Central memory CD8-positive, alpha-beta T cell (primary cell): ENCODE measurements around the gene MYO10.
"Not testable (repeated sequence)": the region's sequence is repeated elsewhere in the genome, so short reads cannot be mapped to it uniquely, and the experiment has no call there.

Experiments used
- ATAC-seq: fragments of 150-1000 bp; cut with Tn5 transposase; replicated peaks from 2 replicates; pipeline ENCODE4 v1.10.0; 2022; ENCODE audit warnings: mild to moderate bottlenecking, moderate FRiP score, moderate number of reproducible peaks; ENCODE audit not compliant: poor library complexity, severe bottlenecking; ENCODE audit errors: extremely low read depth
- DNase-seq, 2 donors: peaks; one replicate each; pipeline ENCODE4 v3.0.0; 2021; ENCODE audit warnings: low spot score in 2 of 2
- H3K27ac Mint-ChIP-seq: one replicate; pipeline ENCODE4 v1.8.0; 2022; ENCODE audit warnings: low read depth, mild to moderate bottlenecking, moderate library complexity, mixed read lengths
- H3K27me3 Mint-ChIP-seq: one replicate; pipeline ENCODE4 v1.8.0; 2022; ENCODE audit warnings: mixed read lengths
- H3K36me3 Mint-ChIP-seq: one replicate; pipeline ENCODE4 v1.8.0; 2022; ENCODE audit warnings: mild to moderate bottlenecking, moderate library complexity, mixed read lengths; ENCODE audit not compliant: insufficient read depth
- H3K4me1 Mint-ChIP-seq: one replicate; pipeline ENCODE4 v1.8.0; 2022; ENCODE audit warnings: mixed read lengths
- H3K4me3 Mint-ChIP-seq: one replicate; pipeline ENCODE4 v1.8.0; 2022; ENCODE audit warnings: mild to moderate bottlenecking, moderate library complexity, mixed read lengths
- H3K9me3 Mint-ChIP-seq: one replicate; pipeline ENCODE4 v1.8.0; 2022; ENCODE audit warnings: mixed read lengths

The MYO10 gene

DNA sequence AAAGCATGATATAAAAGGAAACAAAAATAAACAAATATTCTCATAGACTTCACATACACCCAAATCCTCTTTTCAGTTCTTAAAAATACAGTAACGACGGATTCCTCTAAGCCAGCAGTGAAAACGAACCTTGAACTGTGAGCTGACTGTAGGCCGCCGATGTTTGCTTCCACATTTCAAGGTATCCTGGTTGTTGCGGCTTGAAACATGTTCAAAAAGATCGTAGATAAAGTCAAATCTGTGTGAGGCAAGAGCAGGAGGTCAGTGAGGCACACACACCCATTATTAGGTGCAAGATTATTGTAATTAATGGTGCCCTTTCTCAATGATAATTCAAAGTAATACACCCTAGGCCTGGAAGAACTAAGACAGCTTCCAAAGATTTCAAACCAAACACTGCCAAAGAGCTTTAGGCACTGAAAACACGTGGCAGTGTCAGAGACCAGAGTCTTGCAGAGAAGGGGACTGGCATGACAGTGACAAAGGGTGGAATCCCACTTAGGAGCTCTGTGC lies 178.0 kb downstream of the MYO10 start:
- no peak overlapping the region for H3K27ac Mint-ChIP-seq
- no peaks in the 10 kb centered on the region for H3K27me3 Mint-ChIP-seq
- no peaks in the 10 kb centered on the region for H3K4me1 Mint-ChIP-seq
- DNase-seq, result no peak
- H3K9me3 Mint-ChIP-seq, result no peaks in the 10 kb centered on the region
- no peak overlapping the region for H3K4me3 Mint-ChIP-seq
- no peaks in the 10 kb centered on the region for H3K36me3 Mint-ChIP-seq
- no peak for ATAC-seq

DNA sequence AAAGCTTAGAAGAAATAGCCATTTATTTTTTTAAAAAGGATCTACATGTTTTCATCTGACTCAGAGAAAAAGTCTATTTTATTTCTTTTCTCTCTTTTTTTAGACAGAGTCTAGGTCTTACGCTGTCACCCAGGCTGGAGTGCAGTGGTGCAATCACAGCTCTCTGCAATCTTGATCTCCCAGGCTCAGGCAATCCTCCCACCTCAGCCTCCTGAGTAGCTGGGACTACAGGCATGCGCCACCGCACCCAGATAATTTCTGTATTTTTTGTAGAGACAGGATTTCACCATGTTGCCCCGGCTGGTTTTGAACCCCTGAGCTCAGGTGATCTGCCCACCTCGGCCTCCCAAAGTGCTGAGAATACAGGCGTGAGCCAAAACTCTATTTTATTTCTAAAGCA lies 178.5 kb downstream of the MYO10 start:
- ATAC-seq, H3K9me3 Mint-ChIP-seq, H3K27me3 Mint-ChIP-seq, H3K4me1 Mint-ChIP-seq, H3K36me3 Mint-ChIP-seq, H3K4me3 Mint-ChIP-seq, H3K27ac Mint-ChIP-seq, DNase-seq: not testable (repeated sequence)

DNA sequence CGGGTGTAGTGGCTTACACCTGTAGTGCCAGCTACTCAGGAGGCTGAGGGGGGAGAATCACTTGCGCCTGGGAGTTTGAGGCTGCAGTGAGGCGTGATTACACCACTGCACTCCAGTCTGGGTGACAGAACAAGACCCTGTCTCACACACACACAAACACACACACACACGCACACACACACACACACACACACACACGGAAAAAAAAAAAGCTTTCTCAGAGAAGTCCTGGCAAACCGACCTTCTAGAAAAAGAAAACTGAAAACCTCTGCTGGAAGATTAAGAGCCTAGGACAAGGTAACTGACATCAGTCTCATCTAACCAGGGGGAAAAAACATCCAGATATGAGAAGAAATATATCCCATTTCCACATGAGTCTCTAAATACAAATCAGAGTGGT lies 178.9 kb downstream of the MYO10 start:
- ATAC-seq, result no peak
- no peak for DNase-seq
- Mint-ChIP-seq H3K9me3 (no peaks in the 10 kb centered on the region), H3K4me1 (no peaks in the 10 kb centered on the region), H3K27me3 (no peaks in the 10 kb centered on the region), H3K27ac (no peak overlapping the region), H3K36me3 (no peaks in the 10 kb centered on the region), H3K4me3 (no peak overlapping the region)

DNA sequence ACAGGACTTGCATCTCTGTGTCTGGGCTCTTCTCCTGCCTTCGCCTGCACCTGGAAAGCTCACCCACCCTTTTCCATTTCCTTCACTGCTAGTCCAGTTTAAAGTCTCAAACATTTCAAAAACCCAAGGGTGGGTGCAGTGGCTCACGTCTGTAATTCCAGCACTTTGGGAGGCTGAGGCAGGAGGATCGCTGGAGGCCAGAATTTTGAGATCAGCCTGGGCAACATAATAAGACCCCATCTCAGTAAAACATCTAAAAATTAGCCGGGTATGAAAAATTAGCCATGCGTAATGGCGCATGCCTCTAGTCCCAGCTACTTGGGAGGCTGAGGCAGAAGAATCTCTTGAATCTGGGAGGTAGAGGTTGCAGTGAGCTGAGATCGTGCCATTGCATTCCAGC lies 179.4 kb downstream of the MYO10 start:
- Mint-ChIP-seq H3K4me1 (no peaks in the 10 kb centered on the region), H3K9me3 (no peaks in the 10 kb centered on the region), H3K4me3 (no peak overlapping the region), H3K27me3 (no peaks in the 10 kb centered on the region), H3K36me3 (no peaks in the 10 kb centered on the region), H3K27ac (no peak overlapping the region)
- DNase-seq (no peak), ATAC-seq (no peak)

DNA sequence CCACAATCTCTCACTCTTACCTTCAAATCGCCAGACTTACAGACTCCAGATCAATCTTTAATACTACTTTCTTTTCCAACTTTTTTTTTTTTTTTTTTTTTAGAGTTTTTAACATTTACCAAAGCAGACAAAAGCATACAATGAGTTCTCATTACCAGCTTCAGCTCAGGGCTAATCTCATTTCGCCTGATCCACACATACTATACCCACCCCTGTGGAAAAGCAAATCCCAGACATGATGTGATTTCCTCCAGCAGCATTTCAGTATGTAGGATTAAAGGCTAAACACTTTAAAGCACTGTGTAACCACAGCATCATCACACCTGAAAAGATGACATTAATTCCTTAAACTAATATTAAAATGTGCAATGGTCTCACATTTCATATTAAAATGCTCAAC lies 180.4 kb downstream of the MYO10 start:
- H3K4me3 Mint-ChIP-seq, result no peak overlapping the region
- H3K27ac Mint-ChIP-seq, result no peak overlapping the region
- no peaks in the 10 kb centered on the region for H3K27me3 Mint-ChIP-seq
- ATAC-seq, result no peak
- DNase-seq, result no peak
- H3K36me3 Mint-ChIP-seq, result no peaks in the 10 kb centered on the region
- H3K4me1 Mint-ChIP-seq, result no peaks in the 10 kb centered on the region
- H3K9me3 Mint-ChIP-seq, result no peaks in the 10 kb centered on the region

DNA sequence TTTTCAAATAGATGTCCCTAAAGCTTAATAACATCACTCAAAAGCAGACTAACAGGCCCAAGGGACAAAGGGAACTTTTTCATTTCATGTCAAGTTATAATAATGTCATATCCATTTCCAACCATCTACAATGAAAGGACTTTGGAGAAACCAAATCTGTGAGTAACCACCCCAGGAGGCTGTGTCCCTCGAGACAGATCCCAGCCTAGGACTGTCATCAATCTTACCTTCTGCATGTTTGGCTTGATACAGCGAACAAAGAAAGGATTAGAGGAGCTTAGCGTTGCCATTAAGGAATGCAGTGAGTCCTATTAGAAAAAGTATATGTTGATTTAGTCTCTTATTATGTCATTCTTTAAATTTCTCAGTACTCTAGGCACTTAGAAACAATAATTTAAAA lies 181.5 kb downstream of the MYO10 start:
- no peak overlapping the region for H3K4me3 Mint-ChIP-seq
- no peak overlapping the region for H3K27ac Mint-ChIP-seq
- DNase-seq, result no peak

DNA sequence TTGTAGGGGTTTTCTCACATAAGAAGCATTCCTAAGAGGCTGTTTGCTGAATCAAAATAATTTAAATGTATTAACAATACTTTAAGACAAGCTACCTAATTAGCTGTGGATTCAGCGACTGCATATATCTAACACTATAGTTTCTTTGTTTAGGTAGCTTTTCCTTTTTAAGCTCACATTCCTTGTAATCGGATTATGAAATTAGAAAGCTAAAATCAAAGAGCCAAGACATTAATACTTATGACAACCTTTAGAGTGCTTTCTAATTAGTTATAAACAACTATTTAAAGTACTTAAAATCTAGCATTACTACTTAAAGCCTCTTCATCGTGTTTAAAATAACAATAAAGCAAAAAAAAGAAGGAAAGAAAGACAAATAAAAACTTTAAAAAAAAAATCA lies 182.0 kb downstream of the MYO10 start:
- H3K27ac Mint-ChIP-seq, result no peak overlapping the region
- no peaks in the 10 kb centered on the region for H3K4me1 Mint-ChIP-seq
- H3K9me3 Mint-ChIP-seq, result no peaks in the 10 kb centered on the region
- DNase-seq, result no peak
- no peak overlapping the region for H3K4me3 Mint-ChIP-seq
- no peaks in the 10 kb centered on the region for H3K36me3 Mint-ChIP-seq
- no peaks in the 10 kb centered on the region for H3K27me3 Mint-ChIP-seq
- no peak for ATAC-seq

More for the DNA sequence above, 181.5 kb downstream of the MYO10 start:
- Mint-ChIP-seq H3K4me1 (no peaks in the 10 kb centered on the region), H3K9me3 (no peaks in the 10 kb centered on the region), H3K27me3 (no peaks in the 10 kb centered on the region), H3K36me3 (no peaks in the 10 kb centered on the region)
- ATAC-seq, result no peak

DNA sequence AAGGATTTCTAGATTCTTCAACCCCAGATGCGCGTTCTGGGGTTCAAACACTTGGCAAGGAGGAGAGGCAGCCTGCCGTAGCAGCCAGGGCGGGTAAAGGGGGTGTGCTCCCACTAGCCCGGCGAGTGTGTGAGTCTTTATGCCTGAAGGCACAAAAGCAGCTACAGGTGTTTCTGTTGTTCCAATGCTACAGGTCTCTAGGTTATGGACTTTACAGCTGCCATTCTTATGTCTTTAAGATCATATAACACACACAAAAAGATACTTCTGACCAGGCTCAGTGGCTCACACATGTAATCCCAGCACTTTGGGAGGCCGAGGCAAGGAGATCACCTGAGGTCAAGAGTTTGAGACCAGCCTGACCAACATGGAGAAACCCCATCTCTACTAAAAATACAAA lies 185.6 kb downstream of the MYO10 start:
- ATAC-seq, result no peak

DNA sequence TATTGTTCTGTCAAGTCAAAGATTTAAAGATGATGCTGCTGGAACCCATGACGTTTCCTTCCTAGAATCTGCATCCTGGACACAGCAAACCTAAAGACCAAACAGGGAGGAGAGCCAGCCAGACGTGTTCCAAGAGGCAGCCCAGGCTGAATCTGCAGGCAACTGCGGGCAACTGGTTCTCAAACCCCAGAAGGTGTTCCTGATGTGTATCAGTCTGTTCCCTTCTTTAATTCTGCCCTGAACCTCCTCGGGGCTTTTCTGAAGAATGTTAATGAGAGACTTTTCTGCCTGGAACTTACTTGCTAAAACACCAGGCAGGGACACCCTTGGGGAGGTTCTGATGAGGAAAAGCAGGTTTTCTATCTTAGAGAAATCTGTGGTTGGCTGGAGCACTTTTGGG lies 186.5 kb downstream of the MYO10 start:
- ATAC-seq (no peak), DNase-seq (no peak)
- Mint-ChIP-seq H3K36me3 (no peaks in the 10 kb centered on the region), H3K4me3 (no peak overlapping the region), H3K9me3 (no peaks in the 10 kb centered on the region), H3K4me1 (no peaks in the 10 kb centered on the region), H3K27me3 (no peaks in the 10 kb centered on the region), H3K27ac (no peak overlapping the region)

More for the DNA sequence above, 185.6 kb downstream of the MYO10 start:
- Mint-ChIP-seq H3K4me3 (no peak overlapping the region), H3K27ac (no peak overlapping the region), H3K27me3 (no peaks in the 10 kb centered on the region), H3K4me1 (no peaks in the 10 kb centered on the region), H3K36me3 (no peaks in the 10 kb centered on the region), H3K9me3 (no peaks in the 10 kb centered on the region)
- DNase-seq, result no peak

DNA sequence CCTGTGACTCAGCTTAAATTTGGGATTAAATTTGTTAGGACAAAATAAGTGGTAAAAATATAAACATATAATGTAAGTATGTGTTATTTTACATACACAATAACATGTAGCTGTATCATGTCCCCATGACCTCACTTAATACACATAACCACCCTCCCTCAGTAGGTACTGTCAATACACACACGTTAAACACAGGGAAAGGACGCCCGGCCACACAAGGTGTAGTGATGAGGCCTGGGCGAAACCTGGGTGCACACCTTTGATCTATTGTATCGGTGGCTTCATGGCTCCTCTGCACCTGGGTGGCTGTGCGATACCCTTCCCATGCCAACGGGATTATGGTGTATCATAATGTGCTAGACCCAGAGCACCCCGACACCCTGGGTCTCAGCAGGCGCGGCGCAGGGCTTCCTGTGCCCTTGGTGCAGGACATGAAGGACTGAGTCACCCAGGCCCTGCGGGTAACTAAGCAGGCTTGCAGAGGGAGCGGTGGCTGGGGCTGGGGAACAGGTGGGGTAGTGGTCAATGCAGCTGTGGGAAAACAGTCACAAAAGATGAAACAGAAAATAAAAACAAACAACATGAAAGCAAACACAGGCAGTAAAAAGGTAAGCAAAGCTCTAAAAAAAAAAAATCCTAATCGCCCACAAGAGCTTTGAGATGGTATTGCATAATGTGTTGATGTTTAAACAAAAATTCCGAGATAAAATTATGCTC lies 191.8 kb downstream of the MYO10 start:
- H3K4me1 Mint-ChIP-seq, result no peaks in the 10 kb centered on the region
- H3K27me3 Mint-ChIP-seq, result peaks cover 10% of the 10 kb centered on the region
- no peak overlapping the region for H3K27ac Mint-ChIP-seq
- DNase-seq (no peak), ATAC-seq (no peak)
- H3K36me3 Mint-ChIP-seq, result no peaks in the 10 kb centered on the region
- no peaks in the 10 kb centered on the region for H3K9me3 Mint-ChIP-seq
- no peak overlapping the region for H3K4me3 Mint-ChIP-seq

DNA sequence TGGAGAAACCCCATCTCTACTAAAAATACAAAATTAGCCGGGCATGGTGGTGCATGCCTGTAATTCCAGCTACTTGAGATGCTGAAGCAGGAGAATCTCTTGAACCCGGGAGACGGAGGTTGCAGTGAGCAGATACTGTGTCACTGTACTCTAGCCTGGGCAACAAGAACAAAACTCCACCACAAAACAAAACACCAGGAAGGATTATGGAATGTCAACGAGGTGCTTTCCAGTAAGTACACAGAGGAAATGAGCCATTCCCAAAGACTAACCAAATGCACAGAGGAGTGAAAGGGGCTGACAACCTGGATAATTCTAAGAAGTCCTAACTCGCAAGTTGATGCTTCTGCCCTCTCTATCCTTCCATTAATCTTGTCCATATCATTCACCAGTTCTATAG lies 193.2 kb downstream of the MYO10 start:
- DNase-seq, result no peak
- Mint-ChIP-seq H3K4me1 (no peaks in the 10 kb centered on the region), H3K4me3 (no peak overlapping the region), H3K27ac (no peak overlapping the region), H3K9me3 (peaks cover 2% of the 10 kb centered on the region), H3K36me3 (no peaks in the 10 kb centered on the region), H3K27me3 (peaks cover 15% of the 10 kb centered on the region)
- ATAC-seq, result no peak

DNA sequence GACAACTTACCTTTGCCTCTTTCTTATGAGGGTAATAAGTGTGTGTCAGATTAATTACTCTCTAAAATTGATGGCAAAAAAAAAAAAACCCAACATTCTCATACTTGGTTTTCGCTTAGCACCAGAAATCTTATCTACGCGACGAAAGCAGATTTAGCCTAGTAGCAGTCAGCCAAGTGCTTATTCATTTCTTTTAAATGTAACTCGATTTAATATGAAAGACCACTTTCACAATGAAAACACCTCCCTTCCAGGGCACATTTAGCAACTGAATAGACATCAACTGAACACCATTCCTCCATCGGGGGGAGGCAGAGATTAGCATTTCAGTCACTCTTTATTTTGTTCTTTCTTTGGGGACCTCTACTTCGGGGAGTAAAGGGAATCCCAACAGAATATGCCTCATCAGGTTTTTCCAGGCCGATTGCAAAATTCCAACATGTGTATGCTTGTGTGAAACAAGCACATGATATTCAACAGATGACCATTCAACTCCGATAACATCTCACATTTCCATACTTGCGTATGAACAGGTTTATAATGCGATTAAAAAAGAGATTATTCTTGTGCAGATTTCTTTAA lies 195.2 kb downstream of the MYO10 start:
- Mint-ChIP-seq H3K9me3 (peaks cover 6% of the 10 kb centered on the region), H3K36me3 (no peaks in the 10 kb centered on the region), H3K27me3 (peaks cover 23% of the 10 kb centered on the region), H3K4me3 (no peak overlapping the region), H3K4me1 (no peaks in the 10 kb centered on the region), H3K27ac (no peak overlapping the region)
- DNase-seq (no peak), ATAC-seq (no peak)

DNA sequence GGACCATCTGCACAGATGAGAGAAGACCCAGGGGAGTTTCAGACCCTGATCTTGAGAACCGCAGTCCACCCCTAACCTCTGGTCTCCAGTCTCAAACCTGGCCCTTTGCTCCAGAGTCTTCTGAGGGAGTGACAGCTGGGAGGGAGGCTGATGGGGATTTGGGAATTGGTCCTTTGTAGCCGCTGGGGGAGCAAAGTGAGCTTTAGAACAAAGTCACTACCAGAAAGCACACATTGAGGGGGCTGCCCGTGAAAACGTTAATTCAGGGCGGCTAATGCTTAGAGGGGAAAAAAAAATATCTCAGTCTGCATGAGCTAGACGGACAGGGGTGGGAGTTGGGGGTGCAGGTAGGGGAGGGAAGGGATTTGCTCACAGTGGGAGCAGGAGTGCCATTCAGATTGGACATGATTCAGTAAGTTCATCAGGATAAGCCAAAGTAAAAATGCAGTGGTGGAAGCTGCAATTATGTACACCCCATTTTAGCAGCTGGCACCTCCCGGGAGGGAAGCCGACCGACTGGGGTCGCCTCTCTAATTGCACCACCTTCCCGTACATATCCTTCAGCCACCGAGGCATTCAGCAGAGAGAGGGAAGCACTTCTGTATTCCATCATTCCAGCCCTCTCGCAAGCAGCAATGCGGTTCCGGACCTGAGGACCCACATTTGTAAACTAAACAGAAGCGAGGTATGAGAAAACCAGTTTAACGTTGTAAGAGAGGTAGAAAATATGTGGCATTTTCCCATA lies 195.8 kb downstream of the MYO10 start:
- no peaks in the 10 kb centered on the region for H3K4me1 Mint-ChIP-seq
- peaks cover 23% of the 10 kb centered on the region for H3K27me3 Mint-ChIP-seq
- peaks cover 6% of the 10 kb centered on the region for H3K9me3 Mint-ChIP-seq
- DNase-seq (no peak), ATAC-seq (no peak)
- H3K4me3 Mint-ChIP-seq, result no peak overlapping the region
- no peaks in the 10 kb centered on the region for H3K36me3 Mint-ChIP-seq
- H3K27ac Mint-ChIP-seq, result no peak overlapping the region
